Memory B cell (primary cell): Measurements from ENCODE around the gene DOCK6.
"Not testable (repeated sequence)": the region's sequence is repeated elsewhere in the genome, so short reads cannot be mapped to it uniquely, and the experiment has no call there.

Experiments
- ATAC-seq: fragments of 150-1000 bp; cut with Tn5 transposase; 2 replicates; pipeline ENCODE4 v1.10.0; 2021; ENCODE audit warnings: low read depth, mild to moderate bottlenecking, moderate library complexity
- DNase-seq, 2 donors: peaks; one replicate each; pipeline ENCODE4 v3.0.0; 2022; ENCODE audit warnings: low spot score in 2 of 2
- H3K27ac Mint-ChIP-seq: one replicate; pipeline ENCODE4 v1.8.0; 2022; ENCODE audit warnings: mild to moderate bottlenecking, moderate library complexity, mixed read lengths
- H3K27me3 Mint-ChIP-seq: one replicate; pipeline ENCODE4 v1.8.0; 2022; ENCODE audit warnings: mixed read lengths
- H3K36me3 Mint-ChIP-seq: one replicate; pipeline ENCODE4 v1.8.0; 2022; ENCODE audit warnings: mild to moderate bottlenecking, mixed read lengths
- H3K4me1 Mint-ChIP-seq: one replicate; pipeline ENCODE4 v1.8.0; 2022; ENCODE audit warnings: mixed read lengths
- H3K4me3 Mint-ChIP-seq: one replicate; pipeline ENCODE4 v1.8.0; 2022; ENCODE audit warnings: mild to moderate bottlenecking, moderate library complexity, mixed read lengths
- H3K9me3 Mint-ChIP-seq: one replicate; pipeline ENCODE4 v1.8.0; 2022; ENCODE audit warnings: mixed read lengths

Gene DOCK6

GRCh38 chr19:11179716-11180297 is 82.5 kb downstream of the DOCK6 start:
- H3K36me3 Mint-ChIP-seq = no peaks in the 10 kb centered on the region
- DNase-seq = peak; percentile 57 to 62
- ATAC-seq = peak; percentile 96
- H3K4me1 Mint-ChIP-seq = peaks cover 9% of the 10 kb centered on the region
- peak overlapping the region; percentile 41 for H3K27ac Mint-ChIP-seq
- H3K27me3 Mint-ChIP-seq = peaks cover 19% of the 10 kb centered on the region
- H3K4me3 Mint-ChIP-seq = peak overlapping the region; percentile 66
- no peaks in the 10 kb centered on the region for H3K9me3 Mint-ChIP-seq

- H3K36me3 Mint-ChIP-seq, ATAC-seq, H3K4me3 Mint-ChIP-seq, DNase-seq, H3K4me1 Mint-ChIP-seq, H3K9me3 Mint-ChIP-seq, H3K27ac Mint-ChIP-seq: not testable (repeated sequence)
- H3K27me3 Mint-ChIP-seq = peaks cover 17% of the 10 kb centered on the region
These were observed 83.2 kb downstream of the DOCK6 start for GRCh38 chr19:11179145-11179465.

DNA sequence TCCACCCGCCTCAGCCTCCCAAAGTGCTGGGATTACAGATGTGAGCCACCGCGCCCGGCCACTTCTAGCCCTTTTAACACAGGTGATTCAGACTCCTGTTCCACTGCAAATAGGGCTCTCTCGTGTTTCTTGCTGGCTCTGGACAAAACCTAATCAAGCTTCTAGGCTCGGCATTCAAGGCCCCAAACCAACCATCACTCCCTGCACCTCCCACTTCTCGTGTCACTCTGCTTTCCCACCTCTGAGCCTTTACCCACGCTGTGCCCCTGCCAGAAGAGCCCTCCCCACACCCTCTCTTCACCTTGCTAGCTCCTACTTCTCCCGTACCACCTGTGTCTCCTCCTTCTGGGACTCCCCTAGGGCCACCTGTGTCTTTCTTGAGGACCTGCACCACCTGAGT is 84.7 kb downstream of the DOCK6 start:
- H3K4me3 Mint-ChIP-seq = no peak overlapping the region
- peaks cover 13% of the 10 kb centered on the region for H3K27me3 Mint-ChIP-seq
- no peaks in the 10 kb centered on the region for H3K9me3 Mint-ChIP-seq
- ATAC-seq (no peak), DNase-seq (no peak)
- H3K4me1 Mint-ChIP-seq = peaks cover 9% of the 10 kb centered on the region
- H3K36me3 Mint-ChIP-seq = no peaks in the 10 kb centered on the region
- H3K27ac Mint-ChIP-seq = no peak overlapping the region

DNA sequence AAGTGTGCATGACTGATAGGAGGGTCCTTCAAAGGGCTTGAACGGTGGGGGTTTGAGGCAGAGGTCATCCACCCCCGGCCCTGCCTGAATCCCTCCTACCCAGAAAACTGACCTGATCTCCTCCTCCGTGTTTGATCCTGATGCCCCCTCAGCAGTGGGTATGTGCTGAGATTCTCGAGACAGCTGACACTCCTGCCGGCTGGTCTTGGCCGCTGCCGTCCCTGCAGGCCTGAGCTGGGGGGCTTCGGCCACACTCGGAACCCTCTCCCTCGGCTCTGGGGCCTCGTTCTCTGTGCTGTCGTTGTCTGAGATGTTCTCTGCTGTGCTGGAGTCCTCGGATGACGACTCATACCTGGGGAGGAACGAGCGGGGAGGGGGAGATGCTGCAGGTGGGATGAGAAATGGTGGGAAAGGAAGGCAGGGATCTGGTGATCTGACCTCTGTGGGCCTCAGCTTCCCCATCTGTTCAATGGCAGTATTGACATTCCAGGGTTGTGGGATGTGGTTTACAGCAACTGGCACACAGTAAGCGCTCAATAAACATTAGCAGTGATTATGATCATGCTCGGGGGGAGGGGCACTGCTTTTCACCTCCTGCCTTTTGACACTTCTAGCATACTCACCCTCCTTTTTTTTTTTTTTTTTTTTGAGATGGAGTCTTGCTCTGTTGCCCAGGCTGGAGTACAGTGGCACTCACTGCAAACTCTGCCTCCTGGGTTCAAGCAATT is 85.7 kb downstream of the DOCK6 start:
- no peak overlapping the region for H3K27ac Mint-ChIP-seq
- no peak for DNase-seq
- no peaks in the 10 kb centered on the region for H3K9me3 Mint-ChIP-seq
- no peak overlapping the region for H3K4me3 Mint-ChIP-seq
- H3K4me1 Mint-ChIP-seq = peaks cover 9% of the 10 kb centered on the region
- H3K27me3 Mint-ChIP-seq = peaks cover 12% of the 10 kb centered on the region
- H3K36me3 Mint-ChIP-seq = no peaks in the 10 kb centered on the region
- no peak for ATAC-seq

DNA sequence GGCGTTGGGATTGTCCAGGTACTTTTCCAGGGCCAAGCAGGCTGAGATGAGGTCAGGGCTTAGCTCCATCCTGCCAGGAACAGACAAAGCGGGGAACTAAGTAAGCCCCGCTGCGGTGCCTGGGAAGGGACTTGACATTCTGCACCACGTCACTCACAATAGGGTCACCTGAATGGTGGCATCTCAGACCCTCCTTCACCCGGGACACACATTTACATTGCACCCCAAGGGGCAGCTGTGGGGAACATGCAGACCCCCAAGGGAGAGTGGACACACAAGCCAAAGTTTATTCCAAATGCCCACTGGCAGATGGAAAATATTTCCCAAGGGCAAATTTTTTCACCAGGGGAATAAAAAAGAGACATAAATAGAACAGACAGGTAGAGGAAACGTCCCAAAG is 86.4 kb downstream of the DOCK6 start:
- Mint-ChIP-seq H3K36me3 (no peaks in the 10 kb centered on the region), H3K27me3 (peaks cover 8% of the 10 kb centered on the region), H3K27ac (no peak overlapping the region), H3K4me3 (no peak overlapping the region), H3K4me1 (peaks cover 9% of the 10 kb centered on the region), H3K9me3 (no peaks in the 10 kb centered on the region)
- ATAC-seq = no peak
- no peak for DNase-seq

DNA sequence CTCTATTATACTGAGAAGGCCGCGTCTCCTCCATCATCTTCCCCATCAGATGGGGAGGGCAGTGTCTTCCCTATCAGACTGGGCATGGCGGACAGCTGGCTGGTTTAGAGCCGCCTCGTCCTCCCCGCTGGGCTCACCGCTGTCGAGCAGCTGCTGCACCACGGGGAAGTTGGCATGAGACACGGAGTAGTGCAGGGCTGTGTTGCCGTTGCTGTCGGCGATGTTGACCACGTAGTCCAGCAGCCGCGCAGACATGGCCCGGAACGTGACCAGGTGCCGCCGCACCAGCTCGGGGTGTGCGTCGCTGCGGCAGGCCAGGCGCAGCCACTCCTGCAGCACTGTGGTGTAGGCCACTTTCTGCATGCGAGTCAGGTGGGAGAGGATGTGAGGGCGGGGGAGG is 88.0 kb downstream of the DOCK6 start:
- H3K9me3 Mint-ChIP-seq = no peaks in the 10 kb centered on the region
- no peaks in the 10 kb centered on the region for H3K4me1 Mint-ChIP-seq
- H3K27ac Mint-ChIP-seq = no peak overlapping the region
- no peak overlapping the region for H3K4me3 Mint-ChIP-seq
- H3K27me3 Mint-ChIP-seq = peaks cover 13% of the 10 kb centered on the region
- no peaks in the 10 kb centered on the region for H3K36me3 Mint-ChIP-seq
- DNase-seq (no peak), ATAC-seq (no peak)

GRCh38 chr19:11173516-11174155 is 88.7 kb downstream of the DOCK6 start:
- Mint-ChIP-seq H3K4me1 (no peaks in the 10 kb centered on the region), H3K36me3 (no peaks in the 10 kb centered on the region), H3K27ac (no peak overlapping the region), H3K9me3 (no peaks in the 10 kb centered on the region), H3K4me3 (no peak overlapping the region), H3K27me3 (peaks cover 13% of the 10 kb centered on the region)
- ATAC-seq (no peak), DNase-seq (no peak)

DNA sequence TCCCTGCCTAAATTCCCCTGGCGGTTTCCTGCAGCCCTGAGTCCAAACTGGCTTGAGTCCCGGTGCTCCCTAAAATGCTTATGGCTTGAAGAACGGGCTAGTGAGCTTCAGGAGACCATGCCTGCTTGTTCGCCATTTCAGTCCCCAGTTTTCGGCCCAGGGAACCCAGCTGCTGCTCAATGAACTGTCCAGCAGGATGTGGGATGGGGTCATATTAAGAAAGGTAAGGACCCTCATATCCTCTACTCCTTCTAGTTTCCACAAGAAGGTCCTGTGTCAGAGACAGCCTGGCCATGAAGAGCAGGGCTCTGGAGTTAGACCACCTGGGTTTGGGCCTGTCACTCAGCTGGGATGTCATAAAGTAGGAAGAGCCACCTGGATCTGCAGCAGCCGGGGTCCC is 89.7 kb downstream of the DOCK6 start:
- no peak overlapping the region for H3K4me3 Mint-ChIP-seq
- H3K9me3 Mint-ChIP-seq = no peaks in the 10 kb centered on the region
- H3K36me3 Mint-ChIP-seq = no peaks in the 10 kb centered on the region
- H3K27me3 Mint-ChIP-seq = peaks cover 12% of the 10 kb centered on the region
- no peak for ATAC-seq
- no peak for DNase-seq
- no peaks in the 10 kb centered on the region for H3K4me1 Mint-ChIP-seq
- no peak overlapping the region for H3K27ac Mint-ChIP-seq

- peaks cover 13% of the 10 kb centered on the region for H3K27me3 Mint-ChIP-seq
- no peak overlapping the region for H3K27ac Mint-ChIP-seq
- H3K9me3 Mint-ChIP-seq = no peaks in the 10 kb centered on the region
- DNase-seq (no peak), ATAC-seq (no peak)
- H3K36me3 Mint-ChIP-seq = no peaks in the 10 kb centered on the region
- no peaks in the 10 kb centered on the region for H3K4me1 Mint-ChIP-seq
- no peak overlapping the region for H3K4me3 Mint-ChIP-seq
These were observed 91.2 kb downstream of the DOCK6 start for GRCh38 chr19:11171144-11171543.

DNA sequence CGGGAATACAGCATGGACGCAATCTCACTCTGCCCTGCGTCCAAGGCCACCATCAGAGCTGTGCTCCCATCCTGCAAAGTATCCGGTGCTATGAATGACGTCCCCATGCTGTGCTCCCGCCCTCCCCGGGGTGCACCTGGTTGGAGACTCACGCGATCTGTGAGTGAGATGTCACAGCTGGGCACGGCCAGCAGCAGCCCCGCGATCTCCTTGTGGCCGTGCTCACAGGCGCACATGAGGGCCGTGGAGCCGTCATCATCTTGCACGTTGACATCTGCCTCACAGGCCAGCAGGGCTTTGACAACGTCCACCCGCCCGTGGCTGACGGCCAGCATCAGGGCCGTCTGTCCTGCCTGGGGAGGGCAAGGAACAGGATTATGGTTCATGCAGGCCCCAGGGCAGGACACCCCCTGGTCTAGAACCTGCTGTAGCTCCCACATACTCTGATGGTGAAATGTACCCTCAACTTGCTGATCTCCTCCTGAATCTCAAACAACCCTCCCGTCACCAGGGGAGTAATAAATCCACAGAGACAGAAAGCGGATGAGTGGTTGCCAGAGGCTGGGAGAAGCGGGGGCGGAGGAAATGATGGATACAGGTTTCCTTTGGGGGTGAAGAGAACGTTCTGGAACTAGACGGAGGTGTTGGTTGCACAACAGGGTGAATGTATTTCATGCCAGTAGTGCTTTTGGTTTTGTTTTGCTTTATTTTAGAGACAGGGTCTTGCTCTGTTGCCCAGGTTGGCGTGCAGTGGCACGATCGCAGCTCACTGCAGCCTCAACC is 92.2 kb downstream of the DOCK6 start:
- peaks cover 13% of the 10 kb centered on the region for H3K27me3 Mint-ChIP-seq
- no peaks in the 10 kb centered on the region for H3K36me3 Mint-ChIP-seq
- DNase-seq (no peak), ATAC-seq (no peak)
- H3K4me1 Mint-ChIP-seq = no peaks in the 10 kb centered on the region
- no peak overlapping the region for H3K27ac Mint-ChIP-seq
- no peaks in the 10 kb centered on the region for H3K9me3 Mint-ChIP-seq
- no peak overlapping the region for H3K4me3 Mint-ChIP-seq

GRCh38 chr19:11168568-11168967 is 93.8 kb downstream of the DOCK6 start:
- no peak for ATAC-seq
- peaks cover 13% of the 10 kb centered on the region for H3K27me3 Mint-ChIP-seq

GRCh38 chr19:11166281-11167142 is 95.8 kb downstream of the DOCK6 start:
- Mint-ChIP-seq H3K27me3 (peaks cover 13% of the 10 kb centered on the region), H3K4me3 (no peak overlapping the region)
- ATAC-seq = no peak

More at GRCh38 chr19:11168568-11168967, 93.8 kb downstream of the DOCK6 start:
- DNase-seq = no peak
- Mint-ChIP-seq H3K4me1 (no peaks in the 10 kb centered on the region), H3K27ac (no peak overlapping the region), H3K4me3 (no peak overlapping the region), H3K36me3 (no peaks in the 10 kb centered on the region), H3K9me3 (no peaks in the 10 kb centered on the region)

DNA sequence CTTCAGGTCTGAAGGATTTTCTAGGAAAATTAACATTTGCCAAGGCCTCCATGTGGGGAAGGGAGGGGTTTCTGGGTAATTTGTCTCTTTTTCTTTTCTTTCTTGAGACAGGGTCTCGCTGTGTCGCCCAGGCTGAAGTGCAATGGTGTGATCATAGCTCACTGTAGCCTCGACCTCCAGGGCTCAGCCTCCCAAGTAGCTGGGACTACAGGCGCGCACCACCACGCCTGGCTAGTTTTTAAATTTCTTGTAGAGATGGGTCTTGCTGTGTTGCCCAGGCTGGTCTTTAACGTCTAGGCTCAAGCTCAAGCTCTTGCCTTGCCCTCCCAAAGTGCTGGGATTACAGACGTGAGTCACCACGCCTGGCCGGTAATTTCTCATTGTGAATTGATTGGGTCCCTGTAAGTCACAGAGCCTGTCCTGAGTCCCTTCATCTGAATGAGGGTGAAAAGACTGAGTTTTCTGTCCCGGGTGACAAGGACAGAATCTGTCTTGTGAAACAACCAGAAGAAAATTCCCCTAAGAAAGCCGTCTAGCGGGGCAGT is 96.8 kb downstream of the DOCK6 start:
- Mint-ChIP-seq H3K36me3 (no peaks in the 10 kb centered on the region), H3K4me1 (no peaks in the 10 kb centered on the region), H3K9me3 (no peaks in the 10 kb centered on the region), H3K27ac (no peak overlapping the region), H3K27me3 (peaks cover 13% of the 10 kb centered on the region), H3K4me3 (no peak overlapping the region)
- no peak for DNase-seq
- ATAC-seq = no peak

More at GRCh38 chr19:11166281-11167142, 95.8 kb downstream of the DOCK6 start:
- no peak for DNase-seq
- Mint-ChIP-seq H3K4me1 (no peaks in the 10 kb centered on the region), H3K36me3 (no peaks in the 10 kb centered on the region), H3K27ac (no peak overlapping the region), H3K9me3 (no peaks in the 10 kb centered on the region)
